ENCODE measurements around the gene MGLL. TPM values are rescaled to one million over a fixed set of nuclear protein-coding genes. Genes with fewer than 3 reads are reported as not detected.

MGLL gene
- total and polyA plus RNA-seq, 8 donors: 3.3 to 11.4 (median 6.6) TPM

- FAIRE-seq (no peak), ATAC-seq (no peak), DNase-seq (no peak)
- H3K4me1 ChIP-seq: no peaks in the 10 kb centered on the region
- no peak overlapping the region for H3K4me3 ChIP-seq
- H3K9me3 ChIP-seq: no peaks in the 10 kb centered on the region
- intact Hi-C loops (cut with DNase I): no loop called here
- no peak for TF ChIP-seq CTCF (IDR thresholded peaks at IDR 0.05)
- H3K27me3 ChIP-seq: no peaks in the 10 kb centered on the region
- H3K27ac ChIP-seq: no peak overlapping the region
- H3K36me3 ChIP-seq: no peaks in the 10 kb centered on the region
Measured at GRCh38 chr3:127812151-127812550, 10.2 kb downstream of the MGLL start.

GRCh38 chr3:127811717-127812116 is 10.6 kb downstream of the MGLL start:
- Histone ChIP-seq H3K9me3 (no peaks in the 10 kb centered on the region), H3K4me3 (no peak overlapping the region), H3K36me3 (no peaks in the 10 kb centered on the region), H3K27me3 (no peaks in the 10 kb centered on the region), H3K4me1 (no peaks in the 10 kb centered on the region), H3K27ac (no peak overlapping the region)
- DNase-seq (no peak), FAIRE-seq (no peak), ATAC-seq (no peak)
- TF ChIP-seq CTCF (IDR thresholded peaks at IDR 0.05): no peak
- 82 to 88% methylated on average over 3 of the region's 3 CpGs for WGBS, 2 donors
- intact Hi-C loops (cut with DNase I): no loop called here

- no peaks in the 10 kb centered on the region for H3K36me3 ChIP-seq
- no peak for DNase-seq
- no peak overlapping the region for H3K27ac ChIP-seq
- WGBS, 2 donors: 74 to 83% methylated on average over 2 of the region's 2 CpGs
- no peak for FAIRE-seq
- no peaks in the 10 kb centered on the region for H3K4me1 ChIP-seq
- H3K4me3 ChIP-seq: no peak overlapping the region
- H3K27me3 ChIP-seq: no peaks in the 10 kb centered on the region
- intact Hi-C loops (cut with DNase I): no loop called here
- H3K9me3 ChIP-seq: no peaks in the 10 kb centered on the region
- ATAC-seq: no peak
- no peak for TF ChIP-seq CTCF (IDR thresholded peaks at IDR 0.05)
Measured at GRCh38 chr3:127809611-127810010, 12.7 kb downstream of the MGLL start.

GRCh38 chr3:127809211-127809610 is 13.1 kb downstream of the MGLL start:
- no peak for DNase-seq

GRCh38 chr3:127808197-127808596 is 14.1 kb downstream of the MGLL start:
- Histone ChIP-seq H3K9me3 (no peaks in the 10 kb centered on the region), H3K27me3 (no peaks in the 10 kb centered on the region), H3K36me3 (no peaks in the 10 kb centered on the region), H3K4me1 (no peaks in the 10 kb centered on the region), H3K27ac (no peak overlapping the region), H3K4me3 (no peak overlapping the region)
- intact Hi-C loops (cut with DNase I): no loop called here
- FAIRE-seq (no peak), ATAC-seq (no peak), DNase-seq (no peak)
- no peak for TF ChIP-seq CTCF (IDR thresholded peaks at IDR 0.05)

More at GRCh38 chr3:127809211-127809610, 13.1 kb downstream of the MGLL start:
- FAIRE-seq (no peak), ATAC-seq (no peak)
- H3K36me3 ChIP-seq: no peaks in the 10 kb centered on the region
- H3K9me3 ChIP-seq: no peaks in the 10 kb centered on the region
- TF ChIP-seq CTCF (IDR thresholded peaks at IDR 0.05): no peak
- no peak overlapping the region for H3K27ac ChIP-seq
- 38 to 48% methylated on average over 1 of the region's 1 CpG for WGBS, 2 donors
- no peaks in the 10 kb centered on the region for H3K27me3 ChIP-seq
- intact Hi-C loops (cut with DNase I): no loop called here
- H3K4me3 ChIP-seq: no peak overlapping the region
- H3K4me1 ChIP-seq: no peaks in the 10 kb centered on the region

All from pancreas (tissue), 10 donors.